T-helper 2 cell treated with Interferon-gamma antibody and Interleukin-4, amounts not matched to agents 100 ng/mL and 5 ng/mL, for 36 hours (primary cell): Measurements from ENCODE around the gene CDH15. TPM values are rescaled to one million over a fixed set of nuclear protein-coding genes. Genes with fewer than 3 reads are reported as not detected.

Experiments
- intact Hi-C: fragments of 100-400 bp; cut with micrococcal nuclease; formaldehyde crosslinking; loops from one replicate; pipeline ENCODE4 v1.15.1; 2023
- total RNA-seq: library from RNA; stranded (reverse); gene quantifications from 2 replicates; pipeline ENCODE4 v1.2.3, GENCODE V29; 2022

CDH15 gene, protein sequence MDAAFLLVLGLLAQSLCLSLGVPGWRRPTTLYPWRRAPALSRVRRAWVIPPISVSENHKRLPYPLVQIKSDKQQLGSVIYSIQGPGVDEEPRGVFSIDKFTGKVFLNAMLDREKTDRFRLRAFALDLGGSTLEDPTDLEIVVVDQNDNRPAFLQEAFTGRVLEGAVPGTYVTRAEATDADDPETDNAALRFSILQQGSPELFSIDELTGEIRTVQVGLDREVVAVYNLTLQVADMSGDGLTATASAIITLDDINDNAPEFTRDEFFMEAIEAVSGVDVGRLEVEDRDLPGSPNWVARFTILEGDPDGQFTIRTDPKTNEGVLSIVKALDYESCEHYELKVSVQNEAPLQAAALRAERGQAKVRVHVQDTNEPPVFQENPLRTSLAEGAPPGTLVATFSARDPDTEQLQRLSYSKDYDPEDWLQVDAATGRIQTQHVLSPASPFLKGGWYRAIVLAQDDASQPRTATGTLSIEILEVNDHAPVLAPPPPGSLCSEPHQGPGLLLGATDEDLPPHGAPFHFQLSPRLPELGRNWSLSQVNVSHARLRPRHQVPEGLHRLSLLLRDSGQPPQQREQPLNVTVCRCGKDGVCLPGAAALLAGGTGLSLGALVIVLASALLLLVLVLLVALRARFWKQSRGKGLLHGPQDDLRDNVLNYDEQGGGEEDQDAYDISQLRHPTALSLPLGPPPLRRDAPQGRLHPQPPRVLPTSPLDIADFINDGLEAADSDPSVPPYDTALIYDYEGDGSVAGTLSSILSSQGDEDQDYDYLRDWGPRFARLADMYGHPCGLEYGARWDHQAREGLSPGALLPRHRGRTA
- total RNA-seq, result not detected in 2 replicates

DNA sequence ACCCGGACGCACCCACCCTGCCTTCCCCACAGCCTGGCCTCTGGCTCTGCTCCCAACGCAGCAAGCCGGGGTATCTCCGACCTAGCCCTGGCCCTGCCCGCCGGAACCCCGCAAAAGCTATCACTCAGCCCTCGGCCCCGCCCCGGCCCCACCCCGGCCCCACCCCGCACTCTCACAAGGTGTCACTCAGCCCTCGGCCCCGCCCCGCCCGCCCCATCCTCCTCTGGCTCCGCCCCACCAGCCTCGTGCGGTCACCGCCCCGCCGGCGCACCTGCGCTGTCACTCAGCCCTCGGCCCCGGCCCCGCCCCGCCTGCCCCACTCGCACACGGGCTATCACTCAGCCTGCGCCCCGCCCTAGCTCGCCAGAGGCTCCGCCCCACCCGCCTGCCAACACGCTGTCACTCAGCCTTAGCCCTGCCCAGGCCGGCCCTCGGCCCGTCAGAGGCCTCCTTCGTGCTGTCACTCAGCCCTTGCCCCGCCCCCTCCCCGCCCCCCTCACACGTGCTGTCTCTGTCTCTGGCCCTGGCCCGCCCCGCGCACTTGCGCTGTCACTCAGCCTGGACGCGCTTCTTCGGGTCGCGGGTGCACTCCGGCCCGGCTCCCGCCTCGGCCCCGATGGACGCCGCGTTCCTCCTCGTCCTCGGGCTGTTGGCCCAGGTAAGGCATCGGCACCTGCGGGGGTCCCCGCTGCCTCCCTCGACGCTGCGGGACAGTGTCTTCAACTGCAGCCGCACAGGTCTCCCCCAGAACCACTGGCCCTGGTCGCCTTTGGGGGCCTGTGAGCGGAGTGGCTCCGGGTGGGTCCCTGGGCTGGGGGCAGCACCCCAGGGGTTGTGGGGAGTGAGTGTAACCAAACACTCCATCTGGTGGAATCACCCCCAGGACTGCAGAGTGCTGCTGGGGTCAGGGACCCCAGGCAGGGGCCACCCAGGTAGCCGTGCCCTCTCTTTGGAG lies at the start of gene CDH15:
TSS of gene CDH15 (plus strand) at position 533 of the 955 bp plus-strand sequence. CDS start at position 617, 84 bp downstream.
- intact Hi-C loops, result loop anchor here (1.0 to 2.0 kb wide), 7 partner anchors 21 to 361 kb away; partner anchors contain the start of genes APRT, GALNS and TRAPPC2L

DNA sequence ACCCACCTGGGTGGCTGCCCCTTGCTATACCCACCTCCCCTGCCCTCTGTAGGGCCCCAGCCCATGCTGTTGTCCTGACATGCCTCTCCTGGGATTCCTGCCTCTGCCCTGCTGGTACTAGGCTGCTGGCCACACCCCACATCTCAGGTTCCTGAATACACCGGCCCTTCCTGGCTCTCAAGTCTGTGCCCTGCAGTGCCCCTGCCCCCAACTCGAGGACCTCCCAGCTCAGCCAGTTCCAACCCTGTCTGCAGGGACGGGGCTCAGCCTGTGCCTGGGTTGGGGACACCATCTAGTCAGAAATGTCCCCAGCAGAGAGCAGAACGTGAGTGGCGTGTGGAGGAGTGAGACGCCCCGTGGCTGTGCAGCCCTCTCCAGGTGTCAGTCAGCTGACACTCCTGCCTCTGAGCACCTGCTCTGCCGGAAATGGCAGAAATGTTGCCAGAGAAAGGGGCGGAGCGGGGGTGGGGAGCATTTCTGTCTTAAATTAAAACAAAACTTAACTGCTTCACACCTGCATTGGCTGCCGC lies 49.2 kb upstream of the CDH15 start:
- intact Hi-C loops, result no loop called here

DNA sequence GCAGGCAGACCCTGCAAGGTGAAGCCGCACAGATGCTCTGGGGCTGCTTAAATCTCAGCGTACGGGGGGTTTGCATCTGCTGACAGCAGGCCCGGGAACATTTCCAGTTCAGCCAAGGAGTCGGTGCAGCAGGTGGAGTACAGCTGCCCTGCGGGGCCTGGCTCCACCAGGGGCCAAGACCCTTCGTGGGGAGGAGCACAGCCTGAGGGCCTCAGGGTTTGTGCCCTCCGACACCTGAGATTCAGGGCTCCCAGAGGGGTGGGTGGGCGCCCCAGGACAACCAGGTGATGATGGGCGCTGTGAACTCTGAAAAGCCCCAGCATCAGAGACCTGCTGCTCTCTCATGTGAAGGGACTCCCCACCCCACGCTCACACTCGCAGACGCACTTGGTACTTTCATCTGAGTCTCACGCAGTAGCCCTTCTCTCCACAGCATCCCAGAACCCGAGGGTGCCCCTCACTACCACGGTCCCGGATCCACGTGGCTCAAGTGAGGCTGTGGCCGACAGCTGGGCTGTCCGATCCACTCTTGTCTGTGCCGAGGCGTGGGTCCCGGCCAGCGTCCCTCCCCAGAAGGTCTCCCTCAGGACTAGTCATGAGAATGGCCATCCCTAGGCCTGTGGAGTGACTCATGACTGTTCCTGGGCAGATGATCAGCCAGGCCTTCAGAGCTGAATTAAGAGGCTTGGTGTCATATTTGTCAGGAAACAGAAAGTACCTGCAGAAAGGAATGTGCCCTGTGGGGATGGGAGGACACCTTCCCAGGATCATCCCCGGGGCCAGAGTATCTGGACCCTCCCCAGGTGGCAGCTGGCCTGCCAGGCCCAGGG lies 48.3 kb upstream of the CDH15 start:
- intact Hi-C loops, result no loop called here

DNA sequence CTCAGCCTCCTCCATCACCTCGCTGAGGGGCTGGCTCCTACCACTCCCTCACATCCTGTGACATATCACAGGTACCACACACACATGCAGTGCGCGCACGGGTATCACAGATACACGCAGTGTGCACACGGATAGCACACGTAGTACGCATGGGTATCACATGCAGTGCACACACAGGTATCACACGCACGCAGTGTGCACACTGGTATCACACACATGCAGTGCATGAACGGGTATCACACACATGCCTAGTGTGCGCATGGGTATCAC lies 47.8 kb upstream of the CDH15 start:
- intact Hi-C loops, result no loop called here

DNA sequence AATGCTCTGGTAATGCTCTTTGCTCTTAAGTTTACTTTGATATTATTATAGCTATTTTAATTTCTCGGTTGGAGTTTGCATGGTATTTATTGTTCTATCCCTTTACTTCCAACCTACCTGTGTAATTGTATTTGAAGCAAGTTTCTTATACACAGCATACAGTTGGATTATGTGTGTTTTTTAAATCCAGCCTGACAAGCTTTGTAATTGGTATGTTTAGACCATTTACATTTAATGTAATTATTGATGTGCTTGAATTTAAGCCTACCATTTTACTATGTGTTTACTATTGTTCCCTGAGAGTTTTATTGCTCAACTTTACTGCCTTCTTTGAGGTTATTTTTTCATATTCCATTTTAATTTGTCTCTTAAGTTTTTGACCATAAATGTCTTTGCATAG lies 42.2 kb upstream of the CDH15 start:
- intact Hi-C loops, result no loop called here

DNA sequence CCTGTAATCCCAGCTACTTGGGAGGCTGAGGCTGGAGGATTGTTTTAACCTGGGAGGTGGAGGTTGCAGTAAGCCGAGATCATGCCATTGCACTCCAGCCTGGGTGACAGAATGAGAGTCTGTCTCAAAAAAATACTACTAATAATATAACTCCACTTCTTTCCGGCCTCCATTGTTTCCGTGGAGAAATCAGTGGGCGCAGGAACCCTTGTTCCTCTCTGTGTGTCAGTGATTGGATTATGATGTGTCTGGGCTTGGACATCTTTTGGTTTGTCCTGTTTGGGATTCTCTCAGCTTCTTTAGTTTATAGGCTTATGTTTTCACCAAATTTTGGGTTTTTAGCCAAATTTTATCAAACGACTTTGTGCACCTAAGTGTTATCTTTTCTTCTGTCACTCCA lies 41.1 kb upstream of the CDH15 start:
- intact Hi-C loops, result no loop called here

DNA sequence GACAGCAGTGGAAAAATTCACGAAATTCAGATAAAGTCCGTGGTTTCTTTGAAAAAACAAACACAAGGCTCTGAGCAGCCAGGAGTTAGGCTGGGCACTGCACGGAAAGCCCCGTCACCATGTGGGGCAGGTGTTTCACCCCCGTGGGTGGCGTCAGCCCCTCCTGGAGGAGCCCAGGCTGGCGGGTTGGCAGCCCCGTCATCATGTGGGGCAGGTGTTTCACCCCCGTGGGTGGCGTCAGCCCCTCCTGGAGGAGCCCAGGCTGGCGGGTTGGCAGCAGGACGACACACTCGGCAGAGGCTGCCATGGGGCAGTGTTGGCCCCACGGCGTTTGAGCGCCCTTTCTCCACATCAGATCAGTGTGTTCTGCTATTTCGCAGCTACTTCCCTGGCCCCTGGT lies 39.8 kb upstream of the CDH15 start:
- intact Hi-C loops, result no loop called here

DNA sequence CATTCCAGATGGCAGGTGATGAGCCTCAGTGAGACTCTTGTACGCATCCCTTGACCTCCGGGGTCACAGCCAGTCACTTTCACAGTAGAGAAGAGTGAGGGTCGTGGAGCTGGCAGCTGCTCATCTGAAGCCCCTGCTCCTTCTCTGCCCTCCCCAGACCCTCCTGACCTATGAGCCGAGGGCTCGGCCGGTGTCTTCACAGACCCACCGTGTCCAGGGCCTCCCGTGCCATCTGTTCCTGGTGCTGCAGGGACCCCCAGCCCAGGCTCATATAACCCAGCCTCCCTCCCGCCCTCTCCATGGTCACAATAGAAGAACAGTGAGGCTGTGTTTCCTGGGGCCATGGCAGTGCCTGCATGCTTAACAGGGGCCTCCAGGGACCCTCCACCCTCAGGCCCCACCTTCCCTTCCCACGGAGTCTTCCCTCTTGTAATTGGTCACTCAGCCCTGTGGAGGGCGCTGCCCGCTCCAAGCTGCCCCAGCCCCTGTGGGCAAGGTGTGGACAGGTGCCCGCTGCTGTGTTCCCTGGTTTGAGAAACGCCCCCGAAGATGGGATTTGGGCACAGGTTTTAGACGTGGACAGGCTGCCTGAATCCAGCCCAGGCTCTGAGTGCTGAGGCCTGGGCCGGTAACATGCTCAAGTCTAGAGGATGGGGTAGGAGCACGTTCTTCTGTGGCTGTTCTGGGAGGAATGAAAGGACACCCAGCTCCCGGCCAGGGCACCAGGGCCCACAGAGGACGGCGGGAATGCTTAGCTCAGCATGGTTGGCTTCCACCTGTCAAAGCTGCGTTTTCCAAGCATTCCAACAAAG lies 39.1 kb upstream of the CDH15 start:
- intact Hi-C loops, result no loop called here

DNA sequence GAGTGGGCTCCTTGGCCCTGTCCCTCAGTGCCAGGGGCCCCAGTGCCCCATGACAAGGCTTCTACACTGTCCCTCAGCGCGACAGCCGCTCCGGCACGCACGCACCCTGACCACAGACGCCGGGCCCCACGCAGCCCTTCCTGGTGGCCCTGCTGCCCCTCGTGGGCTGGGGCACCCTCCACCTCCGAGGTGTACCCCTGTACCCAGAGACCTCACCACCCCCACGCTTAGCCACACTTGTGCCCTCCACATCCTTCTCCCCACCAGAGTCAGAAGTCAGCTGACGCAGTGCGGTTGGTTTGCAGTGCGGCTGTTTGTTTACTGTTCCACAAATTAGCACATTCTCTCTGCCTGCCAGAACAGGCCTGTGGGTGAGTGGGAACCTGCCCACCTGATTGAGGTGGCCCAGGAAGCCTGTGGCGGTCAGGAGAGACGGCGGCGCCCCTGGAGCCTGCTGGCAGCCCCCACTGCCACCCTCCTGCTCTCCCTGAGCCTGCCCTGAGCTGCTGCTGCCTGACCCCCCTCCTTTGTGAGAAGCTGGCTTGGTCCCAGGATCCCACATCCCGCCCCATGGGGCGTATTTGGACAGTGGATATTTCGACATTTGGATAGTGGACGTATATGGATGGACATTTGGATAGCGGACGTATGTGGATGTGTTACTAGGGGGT lies 38.0 kb upstream of the CDH15 start:
- intact Hi-C loops, result no loop called here

DNA sequence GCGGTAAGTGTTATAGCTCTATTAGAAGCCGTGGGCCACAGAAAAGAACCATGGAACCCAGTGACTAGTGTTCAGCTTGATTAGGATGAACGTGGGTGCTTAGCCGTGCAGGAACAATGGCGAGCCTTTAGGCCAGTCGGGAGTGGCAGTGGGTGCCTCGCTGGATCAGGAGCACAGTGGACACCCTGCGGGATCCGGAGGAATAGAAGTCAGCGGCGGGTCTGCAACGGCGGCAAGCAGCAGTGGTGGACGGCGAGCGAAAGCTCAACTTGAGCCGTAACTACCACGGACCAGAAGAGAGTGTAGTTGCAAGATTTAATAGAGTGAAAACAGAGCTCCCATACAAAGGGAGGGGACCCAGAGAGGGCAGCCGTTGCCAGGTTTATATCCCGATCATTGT lies 37.3 kb upstream of the CDH15 start:
- intact Hi-C loops, result no loop called here

DNA sequence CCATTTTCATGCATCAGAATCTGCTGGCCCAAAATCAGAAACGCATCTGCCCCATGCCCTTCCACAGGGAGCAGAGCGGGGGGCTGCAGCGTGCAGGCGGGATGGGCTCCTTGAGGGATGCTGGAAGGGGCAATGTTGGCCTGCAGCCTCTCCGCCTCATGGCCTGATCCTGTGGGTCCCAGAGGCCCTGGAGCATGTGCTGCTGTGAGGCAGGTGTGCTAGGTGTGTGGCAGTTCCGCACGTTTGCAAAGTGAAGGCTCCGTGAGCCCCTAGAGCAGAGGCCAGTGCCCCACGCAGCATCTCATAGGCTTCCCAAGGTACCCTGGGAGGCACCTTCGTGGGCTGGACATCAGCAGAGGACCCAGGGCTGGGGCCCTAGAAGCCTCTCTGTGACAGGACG lies 36.4 kb upstream of the CDH15 start:
- intact Hi-C loops, result no loop called here

DNA sequence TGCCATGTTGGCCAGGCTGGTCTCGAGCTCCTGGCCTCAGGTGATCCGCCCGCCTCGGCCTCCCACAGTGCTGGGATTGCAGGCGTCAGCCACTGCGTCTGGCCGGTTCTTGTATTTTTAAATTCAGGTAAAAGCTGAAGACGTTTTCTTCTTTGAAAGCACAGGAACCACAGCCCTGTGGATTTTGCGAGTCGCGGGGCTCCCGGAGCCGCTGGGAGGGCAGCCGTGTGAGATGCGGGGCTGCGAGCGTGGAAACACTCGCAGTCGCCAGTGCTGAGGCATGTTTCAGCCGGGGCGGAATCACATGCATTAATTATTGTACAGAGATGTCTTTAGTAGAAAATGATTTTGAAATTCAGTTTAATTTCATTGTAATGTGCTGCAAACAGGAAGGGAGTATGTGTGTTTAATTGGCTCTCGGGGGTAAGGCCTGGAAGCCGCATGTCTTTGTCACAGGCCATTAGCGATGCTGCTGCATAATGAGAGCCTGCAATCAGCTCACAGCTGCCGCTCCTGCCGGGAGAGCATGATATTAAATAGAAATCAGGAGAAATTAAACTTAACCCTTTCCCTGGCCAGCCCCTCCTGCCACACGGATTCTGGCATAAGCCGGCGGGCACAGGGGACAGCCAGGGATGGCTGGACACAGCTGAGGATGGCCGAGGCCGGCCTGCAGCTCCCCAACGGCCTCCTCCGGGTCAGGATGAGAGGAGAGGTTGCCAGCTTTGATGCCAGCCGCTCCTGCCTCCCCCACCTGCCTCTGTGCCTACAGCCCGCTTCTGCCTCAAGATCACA lies 35.4 kb upstream of the CDH15 start:
- intact Hi-C loops, result no loop called here

DNA sequence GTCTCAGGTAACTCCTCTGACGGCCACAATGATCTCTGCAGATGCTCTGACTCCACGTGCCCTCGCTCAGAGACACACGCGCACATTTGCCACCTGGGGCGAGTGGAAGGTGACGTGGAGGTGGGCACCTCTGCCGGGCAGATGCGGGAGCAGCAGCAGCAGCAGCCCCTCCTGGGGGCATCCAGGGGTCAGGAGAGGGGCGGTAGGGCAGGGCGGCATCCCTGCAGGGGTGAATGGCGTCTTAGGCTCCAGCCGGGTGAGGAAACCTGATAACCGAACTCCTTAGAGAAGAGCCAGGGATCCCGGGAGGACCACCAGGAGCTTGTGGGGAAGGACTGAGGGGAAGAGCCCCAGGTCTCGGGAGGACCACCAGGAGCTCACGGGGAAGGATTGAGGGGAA lies 34.6 kb upstream of the CDH15 start:
- intact Hi-C loops, result no loop called here

DNA sequence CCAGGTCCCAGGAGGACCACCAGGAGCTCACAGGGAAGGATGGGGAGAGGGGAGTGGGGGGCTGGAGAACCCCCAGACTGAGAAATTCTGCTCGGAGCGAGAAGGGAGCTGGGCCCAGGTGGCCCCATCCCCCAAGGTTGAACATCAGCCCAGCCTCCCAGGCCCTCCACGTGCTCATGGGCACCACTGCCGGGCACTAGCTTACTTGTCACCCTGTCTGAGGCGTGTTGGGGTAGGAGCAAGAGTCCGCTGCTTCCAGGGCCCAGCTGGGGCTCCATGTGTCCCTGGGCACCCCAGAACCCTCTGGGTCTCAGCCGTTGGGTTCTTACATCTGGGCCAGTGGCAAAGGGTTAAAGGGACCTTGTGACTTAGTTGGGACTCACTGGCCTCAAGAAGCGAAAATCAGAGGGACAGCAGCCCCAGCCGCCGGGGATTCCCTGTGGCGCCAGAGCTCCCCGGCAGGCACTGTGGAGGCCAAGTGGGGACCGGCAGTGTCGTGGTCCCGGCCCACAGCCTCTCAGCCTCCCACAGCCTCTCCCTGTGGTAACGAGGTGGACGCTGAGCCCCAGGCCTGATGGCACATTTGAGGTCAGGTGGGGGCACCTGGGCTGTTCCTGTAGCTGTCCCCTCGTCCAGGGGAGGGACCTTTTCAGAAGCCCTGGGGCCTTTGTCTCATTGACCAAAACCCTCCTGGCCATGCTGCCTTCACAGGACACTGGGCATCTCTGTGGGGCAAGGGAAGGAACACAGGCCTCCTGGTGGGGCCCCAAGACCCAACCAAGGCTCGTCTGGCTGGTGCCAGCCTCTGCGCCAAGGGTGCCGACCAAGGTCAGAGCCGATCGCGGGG lies 33.7 kb upstream of the CDH15 start:
- intact Hi-C loops, result no loop called here

DNA sequence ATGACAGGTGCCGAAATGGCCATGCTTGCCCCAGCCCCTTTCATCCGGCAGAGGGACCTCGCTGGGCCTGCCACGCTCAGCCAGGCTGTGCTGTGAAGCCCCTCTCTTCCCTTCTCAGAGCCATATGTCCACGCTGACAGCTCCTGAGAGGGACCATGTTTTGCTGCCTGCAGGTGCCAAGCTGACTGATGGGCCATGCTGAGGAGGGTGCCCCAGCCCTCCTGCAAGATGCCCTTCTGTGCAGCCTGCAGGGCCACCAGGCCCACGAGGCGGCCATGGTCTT lies 33.1 kb upstream of the CDH15 start:
- intact Hi-C loops, result no loop called here

DNA sequence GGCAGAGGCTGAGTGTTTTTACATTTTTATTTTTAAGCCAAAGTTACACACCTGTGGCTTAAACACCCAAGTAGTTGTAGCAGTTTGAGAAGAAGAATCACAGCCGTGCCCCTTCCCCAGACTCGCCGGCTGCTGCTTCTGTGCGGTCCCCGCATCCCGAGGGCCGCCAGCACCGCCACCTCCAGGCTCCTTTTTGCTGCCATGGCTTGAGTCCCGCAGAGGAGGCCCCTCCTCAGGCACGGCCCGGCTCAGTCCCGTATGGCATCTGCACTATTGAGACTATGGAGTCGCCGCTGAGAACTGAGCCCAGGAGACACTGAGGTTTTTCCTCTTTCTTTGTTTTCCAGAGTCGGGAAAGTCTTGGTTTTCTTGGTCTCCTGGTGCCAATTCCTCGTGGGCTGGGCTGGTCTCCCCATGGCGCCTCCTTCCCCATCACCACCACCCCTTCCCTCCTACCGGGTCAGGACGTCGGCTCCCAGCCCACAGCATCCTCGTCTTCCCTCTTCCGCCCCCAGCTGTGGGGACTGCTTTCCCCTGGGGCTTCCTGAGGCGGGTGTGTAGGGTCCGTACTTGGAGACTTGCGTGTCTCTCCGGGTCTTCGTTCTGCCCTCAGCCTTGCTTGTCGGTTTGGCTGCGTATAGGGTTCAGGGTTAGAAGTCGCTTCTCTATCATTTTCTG lies 32.6 kb upstream of the CDH15 start:
- intact Hi-C loops, result no loop called here

DNA sequence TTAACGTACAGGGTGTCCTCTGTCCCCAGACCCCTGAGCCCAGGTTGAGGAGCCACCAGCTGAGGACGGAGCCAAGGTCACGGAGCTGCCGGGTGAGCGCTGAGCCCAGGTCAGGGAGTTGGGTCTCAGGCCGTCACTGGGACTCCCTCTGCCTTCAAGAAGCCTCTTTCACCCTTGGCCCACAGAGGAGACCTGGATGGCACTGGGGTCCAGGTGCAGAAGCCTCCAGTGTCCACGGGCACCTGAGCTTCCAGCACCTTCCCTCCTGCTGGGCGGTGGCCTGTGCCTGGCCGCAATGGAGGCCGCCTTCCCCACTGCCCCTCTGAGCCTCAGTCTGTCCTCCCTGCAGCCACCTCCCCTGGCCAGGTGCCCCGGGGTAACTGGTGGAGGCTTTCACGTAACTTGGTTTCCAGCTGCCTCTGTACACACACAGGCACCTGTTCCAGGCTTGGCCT lies 31.6 kb upstream of the CDH15 start:
- intact Hi-C loops, result no loop called here
